HG02623 (cell line): ENCODE results near the gene ARHGAP6.

Experiments used
- ATAC-seq: cut with Tn5 transposase; IDR thresholded peaks from one replicate; pipeline ENCODE4 v1.9.1; 2021; ENCODE audit warnings: moderate library complexity; ENCODE audit not compliant: unreplicated experiment

ARHGAP6 gene

GRCh38 chrX:11665168-11666111, at the start of gene ARHGAP6:
Gene ARHGAP6 (minus strand): TSS chrX:11665920. CDS start chrX:11664828, 1,092 bp downstream.
- ATAC-seq: no peak

GRCh38 chrX:11704725-11705495, 39.2 kb upstream of the ARHGAP6 start:
- ATAC-seq: no peak

GRCh38 chrX:11703855-11704254, 38.1 kb upstream of the ARHGAP6 start:
- no peak for ATAC-seq

GRCh38 chrX:11702965-11703631, 37.4 kb upstream of the ARHGAP6 start:
- no peak for ATAC-seq

- ATAC-seq: no peak
These were observed 36.7 kb upstream of the ARHGAP6 start for GRCh38 chrX:11702420-11702819.

GRCh38 chrX:11698702-11699101, 33.0 kb upstream of the ARHGAP6 start:
- ATAC-seq: no peak

- ATAC-seq: no peak
These were observed 22.5 kb upstream of the ARHGAP6 start for GRCh38 chrX:11688201-11688600.

GRCh38 chrX:11687157-11687556, 21.4 kb upstream of the ARHGAP6 start:
- no peak for ATAC-seq

GRCh38 chrX:11683057-11683456, 17.3 kb upstream of the ARHGAP6 start:
- ATAC-seq: no peak

- no peak for ATAC-seq
These were observed 12.4 kb upstream of the ARHGAP6 start for GRCh38 chrX:11678158-11678557.

GRCh38 chrX:11672213-11672612, 6.5 kb upstream of the ARHGAP6 start:
- ATAC-seq: no peak

GRCh38 chrX:11670316-11670715, 4.6 kb upstream of the ARHGAP6 start:
- ATAC-seq: no peak

GRCh38 chrX:11666952-11667685, 1.4 kb upstream of the ARHGAP6 start:
- no peak for ATAC-seq

- ATAC-seq: no peak
These were observed 444 bp upstream of the ARHGAP6 start for GRCh38 chrX:11666164-11666563.

GRCh38 chrX:11664211-11665167, 1.2 kb downstream of the ARHGAP6 start:
- ATAC-seq: no peak

- no peak for ATAC-seq
These were observed 1.9 kb downstream of the ARHGAP6 start for GRCh38 chrX:11663875-11664210.

GRCh38 chrX:11655282-11656015, 10.3 kb downstream of the ARHGAP6 start:
- ATAC-seq: no peak

- no peak for ATAC-seq
These were observed 16.8 kb downstream of the ARHGAP6 start for GRCh38 chrX:11648705-11649519.
